ENCODE results near the gene C11orf21. TPM values are rescaled to one million over a fixed set of nuclear protein-coding genes. Genes with fewer than 3 reads are reported as not detected.

The C11orf21 gene
- total RNA-seq, 1 donor from 2014 or later = 8.1 TPM

DNA sequence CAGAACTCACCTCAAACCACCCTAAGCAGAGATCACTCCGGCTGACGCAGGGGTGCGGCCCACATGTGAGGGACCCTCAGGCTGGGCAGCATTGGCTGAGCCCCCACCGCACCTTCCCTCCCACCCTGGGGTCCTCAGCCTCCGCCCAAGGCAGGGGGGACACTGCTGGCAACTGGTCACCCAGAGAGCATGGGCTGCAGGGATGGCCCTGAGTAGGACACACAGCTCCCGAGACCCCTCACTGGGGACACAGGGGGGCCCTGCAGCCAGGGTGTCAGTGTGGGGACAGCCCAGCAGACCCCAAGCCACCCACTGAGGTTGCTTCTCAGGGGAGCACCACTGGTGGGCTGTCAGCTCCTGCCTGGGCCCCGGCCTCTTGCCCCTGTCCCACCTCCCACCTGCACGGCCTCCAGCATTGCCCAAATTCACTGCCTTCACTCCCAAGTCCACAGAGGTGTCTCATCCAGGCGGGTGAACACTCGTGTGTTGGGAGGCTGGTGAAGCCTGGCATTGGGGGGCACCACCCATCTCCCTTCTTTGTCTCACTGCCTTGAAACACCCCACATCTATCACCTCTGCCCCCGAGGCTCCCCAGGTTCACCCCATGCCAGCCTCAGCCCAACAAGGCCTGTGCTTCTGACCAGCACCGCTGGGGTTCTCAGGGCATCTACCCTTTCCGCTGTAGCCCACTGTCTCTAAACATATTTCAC lies 4.7 kb downstream of the C11orf21 start:
- peak in 1 of 2 donors; percentile 71 for DNase-seq (ENCODE audit: extremely low spot score in 2 of 2)
- TF ChIP-seq POLR2A (IDR thresholded peaks at IDR 0.05) (no peak), POLR2AphosphoS5 (IDR thresholded peaks at IDR 0.05; ENCODE audit: insufficient read depth in 1 of 2, low read depth in 1 of 2) (no peak)
- TF ChIP-seq, protein P1, sequence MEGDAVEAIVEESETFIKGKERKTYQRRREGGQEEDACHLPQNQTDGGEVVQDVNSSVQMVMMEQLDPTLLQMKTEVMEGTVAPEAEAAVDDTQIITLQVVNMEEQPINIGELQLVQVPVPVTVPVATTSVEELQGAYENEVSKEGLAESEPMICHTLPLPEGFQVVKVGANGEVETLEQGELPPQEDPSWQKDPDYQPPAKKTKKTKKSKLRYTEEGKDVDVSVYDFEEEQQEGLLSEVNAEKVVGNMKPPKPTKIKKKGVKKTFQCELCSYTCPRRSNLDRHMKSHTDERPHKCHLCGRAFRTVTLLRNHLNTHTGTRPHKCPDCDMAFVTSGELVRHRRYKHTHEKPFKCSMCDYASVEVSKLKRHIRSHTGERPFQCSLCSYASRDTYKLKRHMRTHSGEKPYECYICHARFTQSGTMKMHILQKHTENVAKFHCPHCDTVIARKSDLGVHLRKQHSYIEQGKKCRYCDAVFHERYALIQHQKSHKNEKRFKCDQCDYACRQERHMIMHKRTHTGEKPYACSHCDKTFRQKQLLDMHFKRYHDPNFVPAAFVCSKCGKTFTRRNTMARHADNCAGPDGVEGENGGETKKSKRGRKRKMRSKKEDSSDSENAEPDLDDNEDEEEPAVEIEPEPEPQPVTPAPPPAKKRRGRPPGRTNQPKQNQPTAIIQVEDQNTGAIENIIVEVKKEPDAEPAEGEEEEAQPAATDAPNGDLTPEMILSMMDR (IDR thresholded peaks at IDR 0.05) = no peak
- Histone ChIP-seq H3K9me3 (no peaks in the 10 kb centered on the region), H3K36me3 (no peaks in the 10 kb centered on the region), H3K4me1 (no peaks in the 10 kb centered on the region), H3K27ac (no peak overlapping the region), H3K27me3 (no peaks in the 10 kb centered on the region), H3K4me3 (no peak overlapping the region)
- intact Hi-C loops (cut with DNase I) = no loop called here

DNA sequence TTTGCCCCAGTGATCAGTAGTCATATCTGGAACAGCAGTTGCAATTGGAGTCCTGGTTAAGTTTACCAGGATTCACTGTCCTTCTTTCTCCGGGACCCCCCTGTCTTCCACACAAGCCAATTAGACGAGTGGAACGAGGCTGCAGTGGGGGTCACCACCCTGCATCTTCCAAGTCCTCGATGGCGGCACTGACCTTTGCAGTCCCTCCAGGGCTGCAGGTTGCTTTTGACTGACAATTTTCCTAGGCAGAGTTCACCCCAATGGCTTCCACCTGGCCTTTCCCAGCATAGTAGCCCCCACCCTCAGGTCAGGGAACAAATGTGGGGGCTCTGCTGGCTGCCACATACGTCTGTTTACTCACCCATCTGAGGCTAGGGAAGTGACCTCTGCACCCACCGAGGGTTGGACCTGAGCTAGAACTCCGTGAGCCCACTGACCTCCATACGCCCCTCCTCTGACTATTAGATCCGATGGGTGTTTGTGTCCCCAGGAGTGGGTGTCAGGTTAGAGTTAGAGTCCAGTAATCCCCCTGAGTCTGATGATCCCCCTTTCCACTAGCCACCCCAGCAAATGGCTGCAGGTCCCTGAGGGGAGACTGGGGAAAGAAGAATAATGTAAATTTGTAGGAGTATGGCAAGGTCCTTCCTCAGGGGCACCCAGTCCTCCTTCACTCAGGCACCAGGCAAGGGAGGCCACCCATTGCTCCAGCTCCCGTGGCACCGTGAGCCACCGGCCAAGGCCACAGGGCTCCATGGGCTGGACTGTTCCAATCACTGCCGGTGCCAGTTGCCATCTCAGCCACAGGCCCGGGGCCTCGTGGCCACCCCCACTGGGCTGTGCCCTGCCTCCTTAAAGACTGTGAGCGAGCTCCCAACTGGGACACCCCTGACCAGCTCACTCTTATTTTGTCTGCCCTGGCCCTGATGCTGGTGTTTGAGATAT lies 5.5 kb downstream of the C11orf21 start:
- intact Hi-C loops (cut with DNase I) = no loop called here
- H3K4me3 ChIP-seq = no peak overlapping the region
- no peaks in the 10 kb centered on the region for H3K4me1 ChIP-seq
- no peaks in the 10 kb centered on the region for H3K9me3 ChIP-seq
- no peaks in the 10 kb centered on the region for H3K27me3 ChIP-seq
- no peaks in the 10 kb centered on the region for H3K36me3 ChIP-seq
- DNase-seq (ENCODE audit: extremely low spot score in 2 of 2) = peak; percentile 70 to 72
- TF ChIP-seq POLR2AphosphoS5 (IDR thresholded peaks at IDR 0.05; ENCODE audit: insufficient read depth in 1 of 2, low read depth in 1 of 2) = no peak
- TF ChIP-seq, protein P1 (IDR thresholded peaks at IDR 0.05) = no peak
- TF ChIP-seq POLR2A (IDR thresholded peaks at IDR 0.05) = no peak
- H3K27ac ChIP-seq = no peak overlapping the region

DNA sequence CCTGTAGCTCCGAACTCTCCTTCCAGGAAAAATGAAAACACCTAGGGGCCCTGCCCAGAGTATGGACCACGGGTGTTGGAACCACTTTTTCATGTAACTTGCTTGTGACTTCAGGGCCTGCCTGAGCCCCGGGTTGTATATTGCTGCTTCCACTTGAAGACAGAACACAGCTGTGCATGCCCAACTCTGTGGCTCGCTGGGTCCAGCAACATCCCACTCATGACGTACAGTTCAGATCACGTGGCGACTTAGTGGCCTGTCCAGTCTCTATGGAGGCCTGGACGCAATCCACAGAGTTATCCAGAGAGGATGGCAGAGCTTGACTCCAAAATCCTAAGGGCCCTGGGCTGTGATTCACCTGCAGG lies 6.8 kb downstream of the C11orf21 start:
- intact Hi-C loops (cut with DNase I) = no loop called here
- no peaks in the 10 kb centered on the region for H3K27me3 ChIP-seq

DNA sequence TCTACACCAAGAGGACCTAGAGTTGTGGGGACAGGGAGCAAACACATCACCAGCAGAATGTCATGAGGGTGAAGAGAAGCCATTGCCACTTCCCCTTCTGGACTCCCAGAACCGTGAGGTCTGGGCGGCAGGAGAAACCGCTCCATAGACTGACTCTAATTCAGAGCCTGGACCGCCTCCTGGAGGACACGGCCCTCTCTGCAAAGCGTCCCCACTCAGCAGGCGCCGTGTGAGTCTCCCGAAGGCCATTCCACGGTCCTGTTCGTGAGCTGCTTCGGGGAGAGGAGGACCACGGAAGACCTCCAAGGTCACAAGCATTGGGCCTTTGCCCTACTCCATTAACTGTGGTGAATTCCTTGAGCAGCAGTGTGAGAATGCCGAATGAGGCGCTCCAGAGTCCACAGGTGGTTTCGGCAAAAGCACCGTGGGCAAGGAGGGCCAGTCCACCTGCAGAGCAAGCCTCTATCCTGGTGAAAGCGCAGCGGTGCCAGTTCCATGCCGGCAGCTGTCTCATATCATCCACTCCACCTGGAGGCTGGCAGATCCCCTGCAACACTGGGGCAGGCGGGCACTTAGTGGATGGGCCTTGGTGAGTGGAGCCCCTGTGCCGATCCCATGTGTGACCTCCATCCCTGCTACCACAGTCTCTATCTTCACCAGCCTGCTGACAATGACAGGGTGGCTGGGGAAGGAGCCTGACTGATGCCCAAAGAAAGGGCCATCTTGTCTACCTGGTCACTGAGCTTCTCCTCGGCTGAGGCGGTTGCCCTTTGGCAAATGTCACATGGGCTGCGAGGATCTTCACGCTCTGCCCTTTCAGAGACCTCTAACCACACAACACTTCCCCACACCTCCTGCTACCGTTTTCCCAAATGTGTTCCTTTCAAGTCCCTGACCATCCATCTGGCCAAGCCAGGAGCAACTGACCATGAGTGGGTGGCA lies 7.5 kb downstream of the C11orf21 start:
- Histone ChIP-seq H3K4me1 (no peaks in the 10 kb centered on the region), H3K36me3 (no peaks in the 10 kb centered on the region), H3K4me3 (no peak overlapping the region), H3K27me3 (no peaks in the 10 kb centered on the region), H3K27ac (no peak overlapping the region), H3K9me3 (no peaks in the 10 kb centered on the region)
- intact Hi-C loops (cut with DNase I) = no loop called here
- DNase-seq (ENCODE audit: extremely low spot score in 2 of 2) = peak in 1 of 2 donors; percentile 93
- TF ChIP-seq, protein P1 (IDR thresholded peaks at IDR 0.05) = no peak
- TF ChIP-seq POLR2AphosphoS5 (IDR thresholded peaks at IDR 0.05; ENCODE audit: insufficient read depth in 1 of 2, low read depth in 1 of 2) (no peak), POLR2A (IDR thresholded peaks at IDR 0.05) (no peak)

More for the DNA sequence above, 6.8 kb downstream of the C11orf21 start:
- H3K27ac ChIP-seq = no peak overlapping the region
- no peaks in the 10 kb centered on the region for H3K4me1 ChIP-seq
- H3K36me3 ChIP-seq = no peaks in the 10 kb centered on the region
- peak in 1 of 2 donors; percentile 81 for DNase-seq (ENCODE audit: extremely low spot score in 2 of 2)
- no peak overlapping the region for H3K4me3 ChIP-seq
- no peaks in the 10 kb centered on the region for H3K9me3 ChIP-seq
- no peak for TF ChIP-seq POLR2A (IDR thresholded peaks at IDR 0.05)
- TF ChIP-seq, protein P1 (IDR thresholded peaks at IDR 0.05) = no peak
- TF ChIP-seq POLR2AphosphoS5 (IDR thresholded peaks at IDR 0.05; ENCODE audit: insufficient read depth in 1 of 2, low read depth in 1 of 2) = no peak

Data from vagina (tissue), 2 donors.